T-cell (primary cell): ENCODE results near the gene CHAMP1. TPM values are rescaled to one million over a fixed set of nuclear protein-coding genes. Genes with fewer than 3 reads are reported as not detected.
"Not testable (repeated sequence)": the region's sequence is repeated elsewhere in the genome, so short reads cannot be mapped to it uniquely, and the experiment has no call there.

Experiments
- ATAC-seq, 4 experiments: fragments of 200-7000 bp in 3 of 4; fragments of 150-1000 bp in 1 of 4; cut with Tn5 transposase; replicated peaks in 1 of 4; 1 replicate in 3 of 4; 2 replicates in 1 of 4; pipeline ENCODE4 v1.10.0; 2021; ENCODE audit warnings: moderate library complexity in 3 of 4, mild to moderate bottlenecking in 2 of 4, moderate number of reproducible peaks in 1 of 4
- CTCF ChIA-PET, 2 donors: fragments of 300-600 bp; sonication (Branson Sonifier 250); formaldehyde crosslinking; loops; one replicate each; lab custom pipeline; 2022; ENCODE audit warnings: antibody characterized with exemption in 2 of 2; lab: Charles Lee
- POLR2A ChIA-PET, 2 donors: fragments of 300-600 bp; sonication (Branson Sonifier 250); formaldehyde crosslinking; loops; one replicate each; lab custom pipeline; 2022; ENCODE audit warnings: antibody characterized with exemption in 2 of 2; lab: Charles Lee
- DNase-seq, 35 experiments: peaks; one replicate each; pipeline versions ENCODE4 v3.0.0 to v3.0.0-alpha.2; 2013 to 2023
- H3K27ac ChIP-seq: one replicate; pipeline ENCODE4 v1.5.1; 2013; ENCODE audit warnings: low read length
- H3K27me3 ChIP-seq, 2 experiments: replicated peaks in 1 of 2; 1 replicate in 1 of 2; 2 replicates in 1 of 2; pipeline versions ENCODE4 v1.6.1 to v1.7.0; 2013; ENCODE audit warnings: low read length in 1 of 2, mixed read lengths in 1 of 2; ENCODE audit not compliant: control insufficient read depth in 2 of 2, insufficient read depth in 2 of 2; ENCODE audit errors: extremely low read depth in 1 of 2
- H3K36me3 ChIP-seq, 2 donors: 1 replicate in 1 of 2; 2 replicates in 1 of 2; pipeline versions ENCODE4 v1.6.1 to v1.7.0; 2013; ENCODE audit warnings: low read length in 1 of 2; ENCODE audit not compliant: control insufficient read depth in 2 of 2, insufficient read depth in 1 of 2; ENCODE audit errors: extremely low read depth in 1 of 2
- H3K4me1 ChIP-seq, 2 experiments: 1 replicate in 1 of 2; 2 replicates in 1 of 2; pipeline versions ENCODE4 v1.6.1 to v1.7.0; 2013; ENCODE audit warnings: low read length in 2 of 2, mixed read lengths in 1 of 2; ENCODE audit not compliant: insufficient read depth in 2 of 2, control insufficient read depth in 1 of 2; ENCODE audit errors: extremely low read depth in 1 of 2
- H3K4me3 ChIP-seq, 2 donors: 1 replicate in 1 of 2; 2 replicates in 1 of 2; pipeline versions ENCODE4 v1.5.1 to v1.7.0; 2013; ENCODE audit warnings: mild to moderate bottlenecking in 2 of 2, low read length in 1 of 2, moderate library complexity in 1 of 2; ENCODE audit not compliant: control insufficient read depth in 1 of 2; ENCODE audit errors: extremely low read depth in 1 of 2
- H3K9me3 ChIP-seq: 2 replicates; pipeline ENCODE4 v1.7.0; 2013
- H3K27ac Mint-ChIP-seq, 2 donors: one replicate each; pipeline ENCODE4 v1.8.0; 2020 to 2021; ENCODE audit warnings: mild to moderate bottlenecking in 2 of 2, mixed read lengths in 2 of 2
- H3K27me3 Mint-ChIP-seq, 2 donors: one replicate each; pipeline ENCODE4 v1.8.0; 2021 to 2022; ENCODE audit warnings: mixed read lengths in 2 of 2
- H3K36me3 Mint-ChIP-seq: one replicate; pipeline ENCODE4 v1.8.0; 2021; ENCODE audit warnings: mixed read lengths
- H3K4me1 Mint-ChIP-seq, 3 donors: one replicate each; pipeline ENCODE4 v1.8.0; 2020 to 2022; ENCODE audit warnings: mixed read lengths in 3 of 3, mild to moderate bottlenecking in 1 of 3
- H3K4me3 Mint-ChIP-seq, 3 donors: one replicate each; pipeline ENCODE4 v1.8.0; 2020 to 2022; ENCODE audit warnings: mild to moderate bottlenecking in 3 of 3, mixed read lengths in 3 of 3, moderate library complexity in 3 of 3
- H3K9me3 Mint-ChIP-seq, 3 donors: one replicate each; pipeline ENCODE4 v1.8.0; 2020 to 2022; ENCODE audit warnings: mixed read lengths in 3 of 3
- WGBS: methylation state at CpG from one replicate; pipeline ENCODE4 v1.1.5; 2013; ENCODE audit warnings: missing lambda C conversion rate; ENCODE audit not compliant: insufficient coverage; 5-methylcytosine and 5-hydroxymethylcytosine counted together
- total RNA-seq, 35 experiments: library from RNA in 6 of 35; stranded (reverse) in 6 of 35; fragments of 120-200 nt in 1 of 35; gene quantifications; one replicate each; pipeline versions ENCODE4 v1.2.1 to v1.2.4 and lab custom pipeline; 2013 to 2026

The CHAMP1 gene
- total RNA-seq, 5 donors from 2014 or later (not counting 1 experiment from before 2014, with no cell fraction given): 14.0 to 21.7 (median 18.0) TPM

GRCh38 chr13:114324334-114324733 lies 10.0 kb downstream of the CHAMP1 start:
- Mint-ChIP-seq H3K27ac (no peak overlapping the region), H3K36me3 (peaks cover 53% of the 10 kb centered on the region), H3K27me3 (no peaks in the 10 kb centered on the region), H3K4me3 (no peak overlapping the region), H3K4me1 (peaks cover 32 to 34% (median 32%) of the 10 kb centered on the region in 3 donors), H3K9me3 (no peaks in the 10 kb centered on the region)
- Histone ChIP-seq H3K27ac (no peak overlapping the region), H3K4me1 (peaks cover 0 to 4% of the 10 kb centered on the region in 2 experiments), H3K4me3 (no peak overlapping the region), H3K36me3 (peaks cover 8 to 57% of the 10 kb centered on the region in 2 donors), H3K9me3 (no peaks in the 10 kb centered on the region), H3K27me3 (no peaks in the 10 kb centered on the region)
- DNase-seq (no peak), ATAC-seq (no peak)
- ChIA-PET CTCF (no interaction called here), POLR2A (no interaction called here)
- 93% methylated on average over 4 of the region's 4 CpGs for WGBS

GRCh38 chr13:114325729-114326128 lies 11.4 kb downstream of the CHAMP1 start:
- Histone ChIP-seq H3K4me1 (no peaks in the 10 kb centered on the region), H3K9me3 (no peaks in the 10 kb centered on the region), H3K27ac (no peak overlapping the region), H3K27me3 (no peaks in the 10 kb centered on the region), H3K36me3 (peaks cover 8 to 51% of the 10 kb centered on the region in 2 donors), H3K4me3 (no peak overlapping the region)
- Mint-ChIP-seq H3K9me3 (no peaks in the 10 kb centered on the region), H3K4me1 (peaks cover 21 to 24% (median 21%) of the 10 kb centered on the region in 3 donors), H3K4me3 (no peak overlapping the region), H3K27me3 (no peaks in the 10 kb centered on the region), H3K36me3 (peaks cover 45% of the 10 kb centered on the region), H3K27ac (peak overlapping the region in 1 of 2 donors; percentile 13)
- 100% methylated on average over 1 of the region's 3 CpGs for WGBS
- CTCF ChIA-PET: no interaction called here
- POLR2A ChIA-PET: interaction anchor here in 1 of 2 donors (0.5 kb wide), 1 partner anchor 97 kb away, joined by 3 read pairs; no protein-coding TSS in a partner anchor
- DNase-seq (no peak), ATAC-seq (no peak)

GRCh38 chr13:114328034-114328433 lies 13.7 kb downstream of the CHAMP1 start:
- ChIA-PET POLR2A (interaction anchor here in 1 of 2 donors (1.0 kb wide), 1 partner anchor 9 kb away, joined by 3 read pairs; no protein-coding TSS in a partner anchor), CTCF (no interaction called here)
- ATAC-seq (no peak), DNase-seq (no peak)
- Histone ChIP-seq H3K9me3 (no peaks in the 10 kb centered on the region), H3K4me1 (no peaks in the 10 kb centered on the region), H3K36me3 (peaks cover 8 to 36% of the 10 kb centered on the region in 2 donors), H3K4me3 (no peak overlapping the region), H3K27ac (no peak overlapping the region), H3K27me3 (no peaks in the 10 kb centered on the region)
- Mint-ChIP-seq H3K4me3 (no peak overlapping the region), H3K27ac (no peak overlapping the region), H3K36me3 (peaks cover 34% of the 10 kb centered on the region), H3K4me1 (peaks cover 19 to 24% (median 20%) of the 10 kb centered on the region in 3 donors), H3K9me3 (no peaks in the 10 kb centered on the region), H3K27me3 (no peaks in the 10 kb centered on the region)
- 100% methylated on average over 4 of the region's 6 CpGs for WGBS

GRCh38 chr13:114328595-114328994 lies 14.3 kb downstream of the CHAMP1 start:
- Mint-ChIP-seq H3K27ac (no peak overlapping the region), H3K9me3 (no peaks in the 10 kb centered on the region), H3K4me1 (peaks cover 20 to 29% (median 22%) of the 10 kb centered on the region in 3 donors), H3K36me3 (peaks cover 33% of the 10 kb centered on the region), H3K27me3 (no peaks in the 10 kb centered on the region), H3K4me3 (no peak overlapping the region)
- no CpG with 5 or more reads among the region's 1 CpG for WGBS
- Histone ChIP-seq H3K4me1 (no peaks in the 10 kb centered on the region), H3K27ac (no peak overlapping the region), H3K27me3 (no peaks in the 10 kb centered on the region), H3K4me3 (no peak overlapping the region), H3K36me3 (peaks cover 8 to 31% of the 10 kb centered on the region in 2 donors), H3K9me3 (no peaks in the 10 kb centered on the region)
- ChIA-PET CTCF (no interaction called here), POLR2A (no interaction called here)
- no peak for ATAC-seq
- DNase-seq: no peak

GRCh38 chr13:114330086-114330485 lies 15.8 kb downstream of the CHAMP1 start:
- H3K9me3 ChIP-seq: no peaks in the 10 kb centered on the region
- CTCF ChIA-PET: no interaction called here
- H3K4me3 Mint-ChIP-seq: no peak overlapping the region
- peaks cover 8 to 16% of the 10 kb centered on the region in 2 donors for H3K36me3 ChIP-seq
- 100% methylated on average over 2 of the region's 5 CpGs for WGBS
- peaks cover 30 to 43% (median 37%) of the 10 kb centered on the region in 3 donors for H3K4me1 Mint-ChIP-seq
- POLR2A ChIA-PET: no interaction called here
- H3K4me1 ChIP-seq: peaks cover 0 to 8% of the 10 kb centered on the region in 2 experiments
- H3K4me3 ChIP-seq: no peak overlapping the region
- no peak for ATAC-seq
- no peaks in the 10 kb centered on the region for H3K27me3 ChIP-seq
- H3K27ac Mint-ChIP-seq: no peak overlapping the region
- DNase-seq: no peak
- H3K27ac ChIP-seq: no peak overlapping the region
- H3K36me3 Mint-ChIP-seq: peaks cover 19% of the 10 kb centered on the region
- H3K27me3 Mint-ChIP-seq: no peaks in the 10 kb centered on the region
- no peaks in the 10 kb centered on the region for H3K9me3 Mint-ChIP-seq

- ATAC-seq, H3K27me3 Mint-ChIP-seq, H3K36me3 Mint-ChIP-seq, H3K36me3 ChIP-seq, H3K27ac ChIP-seq, H3K4me3 ChIP-seq, CTCF ChIA-PET, POLR2A ChIA-PET, H3K27me3 ChIP-seq, H3K9me3 ChIP-seq, H3K9me3 Mint-ChIP-seq, H3K4me1 ChIP-seq, DNase-seq: not testable (repeated sequence)
- H3K27ac Mint-ChIP-seq: peak overlapping the region; percentile 66 to 71
- peaks cover 11 to 26% (median 23%) of the 10 kb centered on the region in 3 donors for H3K4me1 Mint-ChIP-seq
- WGBS: 83% methylated on average over 1 of the region's 3 CpGs
- peak overlapping the region; percentile 39 to 68 (median 60) for H3K4me3 Mint-ChIP-seq
These were observed 19.6 kb downstream of the CHAMP1 start for GRCh38 chr13:114333881-114334280.
